KBM-7 (cell line): Measurements from ENCODE around the gene PRKCD.

Source experiments
- DNase-seq: peaks from one replicate; pipeline ENCODE4 v3.0.0-alpha.2; 2015
- in situ Hi-C: fragments of 300-500 bp; cut with MboI; formaldehyde crosslinking; loops from 2 replicates; pipeline ENCODE4 v1.14.3; 2020; ENCODE audit warnings: low sequenced_read_pairs, low pct_unique_long_range_greater_than_20kb, mixed read lengths

Gene PRKCD

GRCh38 chr3:53160660-53161449 is at the start of gene PRKCD:
Gene PRKCD (plus strand): TSS chr3:53161209. CDS start chr3:53178423, 17,214 bp downstream.
- in situ Hi-C loops, result no loop called here
- peak; percentile 74 for DNase-seq

GRCh38 chr3:53111822-53112221 is 49.2 kb upstream of the PRKCD start:
- in situ Hi-C loops, result no loop called here

GRCh38 chr3:53113293-53114010 is 47.6 kb upstream of the PRKCD start:
- in situ Hi-C loops, result no loop called here
- no peak for DNase-seq

More at GRCh38 chr3:53111822-53112221, 49.2 kb upstream of the PRKCD start:
- no peak for DNase-seq

- in situ Hi-C loops, result no loop called here
- peak; percentile 87 for DNase-seq
These were observed 47.0 kb upstream of the PRKCD start for GRCh38 chr3:53114011-53114400.

- in situ Hi-C loops, result no loop called here
- no peak for DNase-seq
These were observed 46.5 kb upstream of the PRKCD start for GRCh38 chr3:53114412-53115074.

GRCh38 chr3:53116956-53117355 is 44.1 kb upstream of the PRKCD start:
- no peak for DNase-seq
- in situ Hi-C loops, result no loop called here

GRCh38 chr3:53120336-53120735 is 40.7 kb upstream of the PRKCD start:
- in situ Hi-C loops, result no loop called here
- no peak for DNase-seq

- in situ Hi-C loops, result no loop called here
- DNase-seq, result no peak
These were observed 38.6 kb upstream of the PRKCD start for GRCh38 chr3:53122255-53122932.

- no peak for DNase-seq
- in situ Hi-C loops, result no loop called here
These were observed 38.1 kb upstream of the PRKCD start for GRCh38 chr3:53122933-53123305.

- in situ Hi-C loops, result no loop called here
- no peak for DNase-seq
These were observed 37.5 kb upstream of the PRKCD start for GRCh38 chr3:53123510-53123909.

- DNase-seq, result no peak
- in situ Hi-C loops, result no loop called here
These were observed 37.1 kb upstream of the PRKCD start for GRCh38 chr3:53123953-53124352.

GRCh38 chr3:53126601-53127000 is 34.4 kb upstream of the PRKCD start:
- in situ Hi-C loops, result no loop called here
- DNase-seq, result no peak

GRCh38 chr3:53129344-53129743 is 31.7 kb upstream of the PRKCD start:
- in situ Hi-C loops, result no loop called here
- DNase-seq, result no peak

GRCh38 chr3:53130179-53131061 is 30.6 kb upstream of the PRKCD start, which contains the start of gene RFT1:
Gene RFT1 (minus strand): TSS chr3:53130435. CDS start chr3:53130400, 35 bp downstream.
- DNase-seq, result peak; percentile 97
- in situ Hi-C loops, result no loop called here

GRCh38 chr3:53131096-53131495 is 29.9 kb upstream of the PRKCD start:
- DNase-seq, result no peak
- in situ Hi-C loops, result no loop called here

- DNase-seq, result no peak
- in situ Hi-C loops, result no loop called here
These were observed 28.7 kb upstream of the PRKCD start for GRCh38 chr3:53132347-53132746.

- in situ Hi-C loops, result no loop called here
These were observed 26.3 kb upstream of the PRKCD start for GRCh38 chr3:53134631-53135232.

GRCh38 chr3:53137221-53137620 is 23.8 kb upstream of the PRKCD start:
- no peak for DNase-seq
- in situ Hi-C loops, result no loop called here

More at GRCh38 chr3:53134631-53135232, 26.3 kb upstream of the PRKCD start:
- DNase-seq, result peak; percentile 78
